Activated T-cell treated with anti-CD3 and anti-CD28 coated beads, Interleukin-2, amount 50 U/mL, for 24 hours (primary cell): ENCODE results near the gene NQO1.
"Not testable (repeated sequence)": the region's sequence is repeated elsewhere in the genome, so short reads cannot be mapped to it uniquely, and the experiment has no call there.

Source experiments
- DNase-seq: peaks from one replicate; pipeline ENCODE4 v3.0.0-alpha.2; 2020
- H3K27ac Mint-ChIP-seq: 2 replicates; pipeline ENCODE4 v1.8.0; 2020; ENCODE audit warnings: mild to moderate bottlenecking, mixed read lengths
- H3K27me3 Mint-ChIP-seq: 2 replicates; pipeline ENCODE4 v1.8.0; 2020; ENCODE audit warnings: mixed read lengths
- H3K36me3 Mint-ChIP-seq: 2 replicates; pipeline ENCODE4 v1.8.0; 2020; ENCODE audit warnings: low read depth, mixed read lengths
- H3K4me1 Mint-ChIP-seq: 2 replicates; pipeline ENCODE4 v1.8.0; 2020; ENCODE audit warnings: low read depth, mixed read lengths
- H3K4me3 Mint-ChIP-seq: 2 replicates; pipeline ENCODE4 v1.8.0; 2020; ENCODE audit warnings: mild to moderate bottlenecking, moderate library complexity, mixed read lengths
- H3K9me3 Mint-ChIP-seq: 2 replicates; pipeline ENCODE4 v1.8.0; 2020; ENCODE audit warnings: mixed read lengths

Gene NQO1

GRCh38 chr16:69754143-69754468 lies 27.7 kb upstream of the NQO1 start:
- Mint-ChIP-seq H3K4me3 (peak overlapping the region; percentile 100), H3K9me3 (no peaks in the 10 kb centered on the region), H3K27me3 (no peaks in the 10 kb centered on the region), H3K27ac (peak overlapping the region; percentile 99), H3K4me1 (peaks cover 28% of the 10 kb centered on the region), H3K36me3 (peaks cover 53% of the 10 kb centered on the region)
- DNase-seq = no peak

- Mint-ChIP-seq H3K36me3 (peaks cover 96% of the 10 kb centered on the region), H3K27ac (peak overlapping the region; percentile 8), H3K9me3 (no peaks in the 10 kb centered on the region), H3K4me3 (no peak overlapping the region), H3K4me1 (peaks cover 28% of the 10 kb centered on the region), H3K27me3 (no peaks in the 10 kb centered on the region)
- no peak for DNase-seq
These were observed 22.5 kb upstream of the NQO1 start for GRCh38 chr16:69748694-69749345.

- no peak overlapping the region for H3K4me3 Mint-ChIP-seq
- H3K27me3 Mint-ChIP-seq = no peaks in the 10 kb centered on the region
- no peaks in the 10 kb centered on the region for H3K9me3 Mint-ChIP-seq
- H3K36me3 Mint-ChIP-seq = peaks cover 96% of the 10 kb centered on the region
- H3K4me1 Mint-ChIP-seq = peaks cover 13% of the 10 kb centered on the region
- H3K27ac Mint-ChIP-seq = peak overlapping the region; percentile 38
- no peak for DNase-seq
These were observed 20.8 kb upstream of the NQO1 start for GRCh38 chr16:69747115-69747514.

GRCh38 chr16:69745959-69746358 lies 19.6 kb upstream of the NQO1 start:
- DNase-seq = no peak

GRCh38 chr16:69745232-69745612 lies 18.9 kb upstream of the NQO1 start:
- Mint-ChIP-seq H3K36me3 (peaks cover 95% of the 10 kb centered on the region), H3K4me3 (no peak overlapping the region)

More at GRCh38 chr16:69745959-69746358, 19.6 kb upstream of the NQO1 start:
- Mint-ChIP-seq H3K4me3 (no peak overlapping the region), H3K27me3 (no peaks in the 10 kb centered on the region), H3K9me3 (no peaks in the 10 kb centered on the region), H3K4me1 (peaks cover 8% of the 10 kb centered on the region), H3K36me3 (peaks cover 96% of the 10 kb centered on the region), H3K27ac (peak overlapping the region; percentile 33)

GRCh38 chr16:69744363-69745231 lies 18.2 kb upstream of the NQO1 start:
- DNase-seq = no peak
- peak overlapping the region; percentile 29 for H3K27ac Mint-ChIP-seq
- peaks cover 6% of the 10 kb centered on the region for H3K4me1 Mint-ChIP-seq
- H3K27me3 Mint-ChIP-seq = no peaks in the 10 kb centered on the region
- no peaks in the 10 kb centered on the region for H3K9me3 Mint-ChIP-seq
- peaks cover 97% of the 10 kb centered on the region for H3K36me3 Mint-ChIP-seq
- no peak overlapping the region for H3K4me3 Mint-ChIP-seq

More at GRCh38 chr16:69745232-69745612, 18.9 kb upstream of the NQO1 start:
- Mint-ChIP-seq H3K27me3 (no peaks in the 10 kb centered on the region), H3K4me1 (peaks cover 6% of the 10 kb centered on the region), H3K27ac (no peak overlapping the region), H3K9me3 (no peaks in the 10 kb centered on the region)
- DNase-seq = no peak

GRCh38 chr16:69741951-69742904 lies 15.9 kb upstream of the NQO1 start:
- Mint-ChIP-seq H3K4me3 (no peak overlapping the region), H3K4me1 (peaks cover under 1% of the 10 kb centered on the region), H3K27me3 (no peaks in the 10 kb centered on the region), H3K27ac (no peak overlapping the region), H3K9me3 (no peaks in the 10 kb centered on the region), H3K36me3 (peaks cover 79% of the 10 kb centered on the region)
- DNase-seq = no peak

- Mint-ChIP-seq H3K27me3 (no peaks in the 10 kb centered on the region), H3K9me3 (no peaks in the 10 kb centered on the region), H3K36me3 (peaks cover 72% of the 10 kb centered on the region), H3K27ac (no peak overlapping the region), H3K4me1 (no peaks in the 10 kb centered on the region), H3K4me3 (no peak overlapping the region)
- DNase-seq = no peak
These were observed 15.2 kb upstream of the NQO1 start for GRCh38 chr16:69741519-69741918.

- Mint-ChIP-seq H3K4me1 (peaks cover 10% of the 10 kb centered on the region), H3K9me3 (no peaks in the 10 kb centered on the region), H3K36me3 (no peaks in the 10 kb centered on the region), H3K27ac (no peak overlapping the region), H3K4me3 (no peak overlapping the region), H3K27me3 (no peaks in the 10 kb centered on the region)
- DNase-seq = no peak
These were observed 5.7 kb upstream of the NQO1 start for GRCh38 chr16:69732101-69732500.

- H3K4me3 Mint-ChIP-seq, H3K27me3 Mint-ChIP-seq, H3K9me3 Mint-ChIP-seq, DNase-seq, H3K36me3 Mint-ChIP-seq, H3K27ac Mint-ChIP-seq: not testable (repeated sequence)
- peaks cover 18% of the 10 kb centered on the region for H3K4me1 Mint-ChIP-seq
These were observed 4.9 kb upstream of the NQO1 start for GRCh38 chr16:69731280-69731679.

GRCh38 chr16:69729030-69729429 lies 2.7 kb upstream of the NQO1 start:
- H3K9me3 Mint-ChIP-seq, H3K27me3 Mint-ChIP-seq, H3K4me3 Mint-ChIP-seq, H3K27ac Mint-ChIP-seq, H3K36me3 Mint-ChIP-seq, DNase-seq: not testable (repeated sequence)
- H3K4me1 Mint-ChIP-seq = peaks cover 28% of the 10 kb centered on the region

GRCh38 chr16:69727916-69728270 lies 1.5 kb upstream of the NQO1 start:
- no peak for DNase-seq
- Mint-ChIP-seq H3K27ac (peak overlapping the region; percentile 96), H3K4me3 (peak overlapping the region; percentile 85), H3K36me3 (peaks cover 5% of the 10 kb centered on the region), H3K4me1 (peaks cover 30% of the 10 kb centered on the region), H3K9me3 (no peaks in the 10 kb centered on the region), H3K27me3 (no peaks in the 10 kb centered on the region)

- H3K4me1 Mint-ChIP-seq = peaks cover 30% of the 10 kb centered on the region
- no peaks in the 10 kb centered on the region for H3K9me3 Mint-ChIP-seq
- peak overlapping the region; percentile 85 for H3K4me3 Mint-ChIP-seq
- DNase-seq = no peak
- peaks cover 5% of the 10 kb centered on the region for H3K36me3 Mint-ChIP-seq
- H3K27me3 Mint-ChIP-seq = no peaks in the 10 kb centered on the region
- peak overlapping the region; percentile 96 for H3K27ac Mint-ChIP-seq
These were observed 664 bp downstream of the NQO1 start for GRCh38 chr16:69725480-69726312.

- H3K36me3 Mint-ChIP-seq = peaks cover 5% of the 10 kb centered on the region
- peak overlapping the region; percentile 37 for H3K27ac Mint-ChIP-seq
- DNase-seq = peak; percentile 14
- H3K4me1 Mint-ChIP-seq = peaks cover 30% of the 10 kb centered on the region
- no peaks in the 10 kb centered on the region for H3K27me3 Mint-ChIP-seq
- peak overlapping the region; percentile 85 for H3K4me3 Mint-ChIP-seq
- H3K9me3 Mint-ChIP-seq = no peaks in the 10 kb centered on the region
These were observed 1.3 kb downstream of the NQO1 start for GRCh38 chr16:69724981-69725479.
